ENCODE results near the gene IDE.

DNA sequence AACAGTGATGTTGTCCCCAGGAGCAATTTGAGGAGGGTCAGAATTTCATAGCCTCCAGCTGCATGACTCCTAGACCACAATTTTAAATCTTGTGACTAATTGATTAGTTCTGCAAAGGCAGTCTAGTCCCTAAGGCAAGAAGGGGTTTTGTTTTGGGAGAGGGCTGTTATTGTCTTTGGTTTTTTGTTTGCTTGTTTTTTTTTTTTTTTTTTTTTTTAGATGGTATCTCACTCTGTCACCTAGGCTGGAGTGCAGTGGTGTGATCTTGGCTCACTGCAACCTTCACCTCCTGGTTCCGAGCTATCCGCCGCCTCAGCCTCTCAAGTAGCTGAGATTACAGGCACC, 165.9 kb downstream of the IDE start:
- TF ChIP-seq, protein P1, sequence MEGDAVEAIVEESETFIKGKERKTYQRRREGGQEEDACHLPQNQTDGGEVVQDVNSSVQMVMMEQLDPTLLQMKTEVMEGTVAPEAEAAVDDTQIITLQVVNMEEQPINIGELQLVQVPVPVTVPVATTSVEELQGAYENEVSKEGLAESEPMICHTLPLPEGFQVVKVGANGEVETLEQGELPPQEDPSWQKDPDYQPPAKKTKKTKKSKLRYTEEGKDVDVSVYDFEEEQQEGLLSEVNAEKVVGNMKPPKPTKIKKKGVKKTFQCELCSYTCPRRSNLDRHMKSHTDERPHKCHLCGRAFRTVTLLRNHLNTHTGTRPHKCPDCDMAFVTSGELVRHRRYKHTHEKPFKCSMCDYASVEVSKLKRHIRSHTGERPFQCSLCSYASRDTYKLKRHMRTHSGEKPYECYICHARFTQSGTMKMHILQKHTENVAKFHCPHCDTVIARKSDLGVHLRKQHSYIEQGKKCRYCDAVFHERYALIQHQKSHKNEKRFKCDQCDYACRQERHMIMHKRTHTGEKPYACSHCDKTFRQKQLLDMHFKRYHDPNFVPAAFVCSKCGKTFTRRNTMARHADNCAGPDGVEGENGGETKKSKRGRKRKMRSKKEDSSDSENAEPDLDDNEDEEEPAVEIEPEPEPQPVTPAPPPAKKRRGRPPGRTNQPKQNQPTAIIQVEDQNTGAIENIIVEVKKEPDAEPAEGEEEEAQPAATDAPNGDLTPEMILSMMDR (IDR thresholded peaks at IDR 0.05) = no peak
- TF ChIP-seq EZH2 (IDR thresholded peaks at IDR 0.05; ENCODE audit: borderline replicate concordance, insufficient read depth, low read depth, low read length, poor library complexity, severe bottlenecking) = no peak
